H1 (cell line): ENCODE data around the gene NFIA. TPM values are rescaled to one million over a fixed set of nuclear protein-coding genes. Genes with fewer than 3 reads are reported as not detected.
A peak's percentile ranks its signal among the peaks of the same experiment; 100 is the strongest.

Source experiments
- CTCF ChIA-PET: fragments of 300-600 bp; sonication (Branson Sonifier 250); formaldehyde crosslinking; loops from one replicate; lab custom pipeline; 2021; ENCODE audit not compliant: partially characterized antibody; lab: Charles Lee
- POLR2A ChIA-PET: fragments of 300-600 bp; sonication (Branson Sonifier 250); formaldehyde crosslinking; loops from one replicate; lab custom pipeline; 2021; ENCODE audit warnings: inconsistent platforms; ENCODE audit not compliant: partially characterized antibody; lab: Charles Lee
- DNase-seq, 2 experiments: peaks; one replicate each; pipeline versions ENCODE4 v3.0.0 to v3.0.0-alpha.2; 2010 to 2022; ENCODE audit warnings: low spot score in 2 of 2, low read depth in 1 of 2, mixed read lengths in 1 of 2
- FAIRE-seq: peaks from 2 replicates; lab custom pipeline; 2011; peaks lifted over from hg19 to GRCh38; lab: Jason Lieb, UNC
- H2AFZ ChIP-seq: 2 replicates; pipeline ENCODE4 v1.8.1; 2012; ENCODE audit warnings: low read length, inconsistent platforms
- H2AK5ac ChIP-seq: 2 replicates; pipeline ENCODE4 v1.6.1; 2013; ENCODE audit warnings: low read depth, low read length
- H2BK120ac ChIP-seq: replicated peaks from 2 replicates; pipeline ENCODE3; 2013; ENCODE audit warnings: low read depth, low read length, inconsistent platforms
- H2BK12ac ChIP-seq: 2 replicates; pipeline ENCODE4 v1.6.1; 2013; ENCODE audit warnings: low read depth, low read length
- H2BK15ac ChIP-seq: 2 replicates; pipeline ENCODE4 v1.6.1; 2013; ENCODE audit warnings: low read length
- H2BK20ac ChIP-seq: 2 replicates; pipeline ENCODE4 v1.6.1; 2013; ENCODE audit warnings: low read length
- H2BK5ac ChIP-seq: 2 replicates; pipeline ENCODE4 v1.6.1; 2013; ENCODE audit warnings: low read depth, low read length
- H3K14ac ChIP-seq: 2 replicates; pipeline ENCODE4 v1.6.1; 2013; ENCODE audit warnings: inconsistent platforms; ENCODE audit not compliant: insufficient read length
- H3K18ac ChIP-seq: 2 replicates; pipeline ENCODE4 v1.6.1; 2013; ENCODE audit warnings: low read length; ENCODE audit errors: extremely low read depth
- H3K23ac ChIP-seq: 2 replicates; pipeline ENCODE4 v1.6.1; 2013; ENCODE audit warnings: inconsistent platforms; ENCODE audit not compliant: insufficient read length
- H3K23me2 ChIP-seq: 2 replicates; pipeline ENCODE4 v1.6.1; 2013; ENCODE audit warnings: low read depth, low read length
- H3K27ac ChIP-seq: 2 replicates; pipeline ENCODE4 v1.6.1; 2011; ENCODE audit warnings: low read depth, low read length, inconsistent platforms
- H3K27me3 ChIP-seq, 4 experiments: replicated peaks in 1 of 4; 1 replicate in 1 of 4; 2 replicates in 3 of 4; pipeline versions ENCODE4 v1.6.1 to v1.8.1; 2011 to 2013; ENCODE audit warnings: low read length in 3 of 4, mild to moderate bottlenecking in 3 of 4, inconsistent platforms in 2 of 4, mixed read lengths in 2 of 4, moderate library complexity in 1 of 4; ENCODE audit not compliant: control insufficient read depth in 3 of 4, insufficient read depth in 3 of 4; ENCODE audit errors: extremely low read depth in 1 of 4
- H3K36me3 ChIP-seq, 4 experiments: 2 replicates each; pipeline versions ENCODE4 v1.6.1 to v1.8.1; 2011 to 2013; ENCODE audit warnings: mild to moderate bottlenecking in 4 of 4, low read length in 3 of 4, moderate library complexity in 2 of 4, control low read depth in 1 of 4, inconsistent platforms in 1 of 4; ENCODE audit not compliant: insufficient read depth in 4 of 4, control insufficient read depth in 2 of 4
- H3K4ac ChIP-seq: replicated peaks from 2 replicates; pipeline ENCODE3; 2013; ENCODE audit warnings: low read length, low read depth, mixed read lengths, inconsistent platforms; ENCODE audit not compliant: insufficient read length
- H3K4me1 ChIP-seq, 4 experiments: replicated peaks in 1 of 4; 1 replicate in 1 of 4; 2 replicates in 3 of 4; pipeline versions ENCODE4 v1.6.1 to v1.8.1; 2011 to 2013; ENCODE audit warnings: low read length in 3 of 4, inconsistent platforms in 2 of 4, mixed read lengths in 1 of 4; ENCODE audit not compliant: insufficient read depth in 4 of 4, control insufficient read depth in 3 of 4
- H3K4me2 ChIP-seq, 2 experiments: 2 replicates each; pipeline versions ENCODE4 v1.6.1 to v1.8.1; 2011 to 2013; ENCODE audit warnings: low read depth in 2 of 2, low read length in 2 of 2, control low read depth in 1 of 2, inconsistent platforms in 1 of 2, mild to moderate bottlenecking in 1 of 2; ENCODE audit not compliant: insufficient read depth in 1 of 2
- H3K4me3 ChIP-seq, 4 experiments: fragments of 200-600, 300-600 bp in 1 of 4; sonication (generic), shearing (Covaris generic), sonication (Bioruptor Twin) in 1 of 4; 2 replicates each; pipeline versions ENCODE4 v1.5.1 to v1.8.1; 2011 to 2016; ENCODE audit warnings: low read length in 4 of 4, low read depth in 3 of 4, control low read depth in 2 of 4, inconsistent platforms in 2 of 4, mild to moderate bottlenecking in 2 of 4, mixed read lengths in 1 of 4, moderate library complexity in 1 of 4; ENCODE audit not compliant: insufficient read depth in 2 of 4; ENCODE audit errors: extremely low read depth in 1 of 4
- H3K56ac ChIP-seq: replicated peaks from 2 replicates; pipeline ENCODE3; 2013; ENCODE audit warnings: low read depth, mild to moderate bottlenecking, mixed read lengths, low read length, inconsistent platforms; ENCODE audit not compliant: insufficient read length
- H3K79me1 ChIP-seq: 2 replicates; pipeline ENCODE4 v1.6.1; 2013; ENCODE audit warnings: low read depth, low read length, control low read depth
- H3K79me2 ChIP-seq, 2 experiments: 2 replicates each; pipeline versions ENCODE4 v1.6.1 to v1.8.1; 2012 to 2013; ENCODE audit warnings: low read length in 2 of 2, mild to moderate bottlenecking in 2 of 2, inconsistent platforms in 1 of 2; ENCODE audit not compliant: insufficient read depth in 2 of 2, control insufficient read depth in 1 of 2
- H3K9ac ChIP-seq, 4 experiments: replicated peaks in 1 of 4; 1 replicate in 1 of 4; 2 replicates in 3 of 4; pipeline versions ENCODE4 v1.6.1 to v1.8.1; 2011 to 2013; ENCODE audit warnings: low read depth in 3 of 4, low read length in 3 of 4, control low read depth in 2 of 4, mild to moderate bottlenecking in 2 of 4, moderate library complexity in 2 of 4, inconsistent platforms in 1 of 4; ENCODE audit errors: extremely low read depth in 1 of 4
- H3K9me3 ChIP-seq, 2 experiments: 2 replicates each; pipeline versions ENCODE4 v1.6.1 to v1.8.1; 2012 to 2013; ENCODE audit warnings: mild to moderate bottlenecking in 2 of 2, moderate library complexity in 2 of 2, control low read depth in 1 of 2, inconsistent platforms in 1 of 2, low read depth in 1 of 2, low read length in 1 of 2, mixed read lengths in 1 of 2; ENCODE audit not compliant: insufficient read depth in 2 of 2
- H4K20me1 ChIP-seq, 2 experiments: replicated peaks in 1 of 2; 2 replicates each; pipeline versions ENCODE3 to v1.8.1; 2011 to 2013; ENCODE audit warnings: inconsistent platforms in 2 of 2, low read length in 2 of 2, mild to moderate bottlenecking in 1 of 2; ENCODE audit not compliant: insufficient read depth in 2 of 2, control insufficient read depth in 1 of 2
- H4K5ac ChIP-seq: 2 replicates; pipeline ENCODE4 v1.6.1; 2013; ENCODE audit warnings: low read length, low read depth, mixed read lengths, inconsistent platforms; ENCODE audit not compliant: insufficient read length
- H4K8ac ChIP-seq: 2 replicates; pipeline ENCODE4 v1.8.0; 2013; ENCODE audit warnings: mild to moderate bottlenecking, moderate library complexity, low read length, inconsistent platforms; ENCODE audit not compliant: insufficient read depth; ENCODE audit errors: extremely low read depth
- H4K91ac ChIP-seq: replicated peaks from 2 replicates; pipeline ENCODE3; 2013; ENCODE audit warnings: low read length, mixed read lengths, inconsistent platforms; ENCODE audit not compliant: insufficient read length
- NANOG ChIP-seq: IDR thresholded peaks from 2 replicates; pipeline ENCODE4 v1.6.1; 2011; ENCODE audit warnings: low read length, low read depth, mild to moderate bottlenecking, inconsistent platforms; ENCODE audit not compliant: insufficient read depth, poor library complexity, severe bottlenecking
- YY1 ChIP-seq: IDR thresholded peaks from 2 replicates; pipeline ENCODE4 v1.6.1; 2011; ENCODE audit warnings: low read depth, mild to moderate bottlenecking, low read length
- WGBS, 2 experiments: shearing (Covaris generic) in 1 of 2; methylation state at CpG; one replicate each; pipeline versions ENCODE4 v1.1.6 to v1.1.7; 2013 to 2015; ENCODE audit warnings: low lambda C conversion rate in 2 of 2, mixed read lengths in 2 of 2, inconsistent platforms in 1 of 2, low coverage in 1 of 2, missing lambda C conversion rate in 1 of 2; ENCODE audit not compliant: insufficient replicate concordance in 2 of 2, insufficient coverage in 1 of 2, insufficient read length in 1 of 2; ENCODE audit errors: extremely low coverage in 1 of 2, missing lambda C conversion rate in 1 of 2; 5-methylcytosine and 5-hydroxymethylcytosine counted together
- polyA plus RNA-seq, 7 experiments: library from polyadenylated mRNA; depleted of rRNA in 3 of 7; stranded (reverse) in 5 of 7; unstranded in 2 of 7; fragments of >200 nt in 5 of 7; fragments of 200-250 nt in 2 of 7; gene quantifications; 1 replicate in 5 of 7; 2 replicates in 1 of 7; 4 replicates in 1 of 7; pipeline versions ENCODE4 v1.2.1 to v1.2.3, GENCODE V29; 2011 to 2013; ENCODE audit warnings: missing spikeins in 2 of 7, mixed read lengths in 2 of 7
- total RNA-seq: library from RNA; stranded (reverse); fragmentation: NEBNext Ultra II Directional; extraction: Animal tissue kit (Norgen Biotek cat#: 25700); gene quantifications from 2 replicates; pipeline ENCODE4 v1.2.1, GENCODE V29; 2021

The NFIA gene
- total and polyA plus RNA-seq, 2 of the 8 experiments (the other 6 are each of a cell fraction or from before 2014, with no cell fraction given): 1.8 to 2.3 TPM

DNA sequence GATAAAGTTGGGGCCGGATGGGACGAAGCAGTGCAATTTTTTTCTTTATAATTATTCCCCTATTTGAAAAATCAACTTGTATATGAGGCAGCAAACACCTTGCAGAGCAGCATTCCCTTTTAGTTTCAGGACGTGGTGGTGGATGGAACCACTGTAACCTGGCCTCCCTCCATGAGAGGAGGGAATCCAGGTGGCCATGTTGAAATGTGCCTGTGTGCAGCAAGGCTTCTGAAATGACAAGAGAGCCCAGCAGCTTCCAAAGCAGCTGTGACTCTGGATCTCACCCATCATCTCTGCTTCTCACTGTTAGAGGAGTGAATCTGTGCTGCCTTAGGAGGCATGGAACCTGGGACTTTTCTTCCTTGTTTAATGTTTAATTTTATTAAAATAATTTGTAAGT, 42.3 kb downstream of the NFIA start:
- Histone ChIP-seq H2AFZ (no peak overlapping the region), H4K8ac (peak overlapping the region; percentile 23; the same call in 1 of the 2 replicates), H2BK12ac (no peak overlapping the region), H3K4me1 (peaks cover 0 to 2% (median under 1%) of the 10 kb centered on the region in 4 experiments; a peak in 3 of 7 replicates), H3K9me3 (no peaks in the 10 kb centered on the region), H3K79me1 (no peaks in the 10 kb centered on the region), H3K23me2 (no peaks in the 10 kb centered on the region), H3K4me3 (no peak overlapping the region), H4K5ac (no peak overlapping the region), H2BK120ac (no peak overlapping the region), H3K79me2 (no peaks in the 10 kb centered on the region), H3K4me2 (no peak overlapping the region), H3K23ac (no peak overlapping the region), H3K56ac (no peak overlapping the region), H3K14ac (no peak overlapping the region), H2BK15ac (no peak overlapping the region), H3K36me3 (no peaks in the 10 kb centered on the region), H3K4ac (no peak overlapping the region), H4K20me1 (no peaks in the 10 kb centered on the region), H2BK5ac (0 out of 2 replicates have a peak overlapping the region, but pooled peaks have one; percentile 62), H3K27ac (no peak overlapping the region), H2AK5ac (no peak overlapping the region), H3K27me3 (no peaks in the 10 kb centered on the region), H4K91ac (no peak overlapping the region), H2BK20ac (0 out of 2 replicates have a peak overlapping the region, but pooled peaks have one; percentile 37), H3K18ac (no peak overlapping the region), H3K9ac (no peak overlapping the region)
- POLR2A ChIA-PET: no interaction called here
- no peak for DNase-seq
- CTCF ChIA-PET: interaction anchor here (0.6 to 1.7 kb wide), 2 partner anchors 15 to 40 kb away, joined by 3 to 7 read pairs; no protein-coding TSS in a partner anchor
- TF ChIP-seq YY1 (0 out of 2 replicates have a peak, but pooled peaks have one; percentile 17), NANOG (no peak)
- WGBS, 2 experiments: 81% methylated on average over 3 of the region's 3 CpGs; no CpG with 5 or more reads in 1 of the 2 experiments
- FAIRE-seq: no peak
